Activated B cell treated with CpG ODN at 0.5 μM for 24 hours (primary cell): ENCODE results near the gene GABRP. TPM values are rescaled to one million over a fixed set of nuclear protein-coding genes. Genes with fewer than 3 reads are reported as not detected.

ENCODE experiments used
- ATAC-seq: fragments of 200-7000 bp; cut with Tn5 transposase; one replicate; pipeline ENCODE4 v1.10.0; 2021; ENCODE audit warnings: low read depth, mild to moderate bottlenecking, moderate library complexity
- CTCF ChIA-PET: fragments of 350-600 bp; sonication (Branson Sonifier 250); formaldehyde crosslinking; loops from one replicate; lab custom pipeline; 2021; ENCODE audit warnings: antibody characterized with exemption; lab: Charles Lee
- POLR2A ChIA-PET: fragments of 350-600 bp; sonication (Branson Sonifier 250); formaldehyde crosslinking; loops from one replicate; lab custom pipeline; 2021; ENCODE audit warnings: antibody characterized with exemption; lab: Charles Lee
- DNase-seq: peaks from one replicate; pipeline ENCODE4 v3.0.0; 2022
- H3K27ac Mint-ChIP-seq: one replicate; pipeline ENCODE4 v1.8.0; 2020; ENCODE audit warnings: mixed read lengths
- H3K27me3 Mint-ChIP-seq: one replicate; pipeline ENCODE4 v1.8.0; 2021; ENCODE audit warnings: mixed read lengths
- H3K36me3 Mint-ChIP-seq: one replicate; pipeline ENCODE4 v1.8.0; 2021; ENCODE audit warnings: low read depth, mixed read lengths
- H3K4me1 Mint-ChIP-seq: one replicate; pipeline ENCODE4 v1.8.0; 2021; ENCODE audit warnings: mixed read lengths
- H3K4me3 Mint-ChIP-seq: one replicate; pipeline ENCODE4 v1.8.0; 2020; ENCODE audit warnings: mild to moderate bottlenecking, mixed read lengths
- H3K9me3 Mint-ChIP-seq: one replicate; pipeline ENCODE4 v1.8.0; 2020; ENCODE audit warnings: mixed read lengths
- intact Hi-C: fragments of 100-400 bp; cut with micrococcal nuclease; formaldehyde crosslinking; loops from one replicate; pipeline ENCODE4 v1.15.1; 2024
- total RNA-seq: library from RNA; stranded (reverse); gene quantifications from 2 replicates; pipeline ENCODE4 v1.2.3, GENCODE V29; 2022
- TF ChIP-seq, protein P1 (sequence below): fragments of 200-600 bp; IDR thresholded peaks from one replicate; pipeline ENCODE4 v1.8.0; 2022; ENCODE audit warnings: antibody characterized with exemption, mild to moderate bottlenecking

GABRP gene
- total RNA-seq, 1 donor from 2014 or later: not detected

DNA sequence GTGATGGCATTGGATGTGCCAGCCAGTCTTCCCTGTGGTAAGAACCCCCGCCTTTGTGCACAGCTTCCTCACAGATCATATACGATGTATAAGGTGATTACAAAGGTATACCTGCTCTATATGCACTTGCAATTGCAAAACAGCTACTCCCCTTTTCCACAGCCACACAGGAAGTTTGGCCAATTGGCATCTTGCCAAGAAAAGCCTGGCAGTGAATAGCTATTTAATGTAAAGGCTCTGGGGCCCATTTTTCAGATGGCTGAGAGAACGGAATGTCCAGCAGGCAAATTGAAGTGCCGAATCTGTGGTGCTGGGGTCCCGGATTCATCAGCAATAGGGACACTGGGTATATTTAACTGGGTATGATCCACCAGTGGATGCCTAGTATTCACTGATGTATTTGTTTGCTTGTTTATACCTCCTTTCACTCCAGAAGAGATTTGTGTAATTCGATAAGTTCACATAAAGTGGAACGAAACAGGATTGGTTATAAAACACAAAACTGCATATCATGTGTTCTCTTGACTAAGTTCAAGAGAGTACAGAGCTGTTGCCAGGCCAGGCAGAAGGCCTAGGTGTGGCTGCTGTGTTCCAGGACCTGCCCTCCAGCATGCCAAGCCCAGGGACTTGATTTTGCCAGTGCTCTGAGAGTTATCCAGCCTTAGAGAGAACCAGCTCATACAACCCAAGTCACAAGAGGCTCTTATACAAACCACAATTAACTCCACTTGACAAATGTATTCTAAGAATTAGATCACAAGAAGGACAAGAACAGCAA, 27.7 kb upstream of the GABRP start:
- H3K27ac Mint-ChIP-seq: no peak overlapping the region

DNA sequence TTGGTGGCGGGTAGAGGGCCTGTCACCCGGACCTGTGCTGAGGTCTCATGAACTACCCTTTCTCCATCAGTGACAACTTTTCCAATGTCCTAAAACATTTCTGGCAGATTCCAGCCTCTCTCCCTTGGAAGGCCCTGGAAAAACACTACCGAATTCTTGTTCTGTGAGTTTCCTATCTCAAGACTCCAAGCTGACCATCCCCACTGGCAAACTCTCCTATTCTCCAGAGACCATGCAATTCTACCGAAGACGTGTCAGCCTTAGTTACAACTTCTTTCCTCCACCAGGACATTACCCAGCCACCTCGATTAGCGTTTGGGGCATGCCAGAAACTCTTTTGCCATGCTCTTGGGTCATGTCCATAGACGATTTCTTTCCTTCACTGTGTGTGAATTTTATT, 26.8 kb upstream of the GABRP start:
- ATAC-seq (no peak), DNase-seq (no peak)
- POLR2A ChIA-PET: no interaction called here
- no peaks in the 10 kb centered on the region for H3K9me3 Mint-ChIP-seq
- CTCF ChIA-PET: no interaction called here
- intact Hi-C loops: no loop called here
- H3K4me1 Mint-ChIP-seq: no peaks in the 10 kb centered on the region
- H3K27ac Mint-ChIP-seq: no peak overlapping the region
- no peaks in the 10 kb centered on the region for H3K36me3 Mint-ChIP-seq
- peaks cover 6% of the 10 kb centered on the region for H3K27me3 Mint-ChIP-seq
- TF ChIP-seq, protein P1, sequence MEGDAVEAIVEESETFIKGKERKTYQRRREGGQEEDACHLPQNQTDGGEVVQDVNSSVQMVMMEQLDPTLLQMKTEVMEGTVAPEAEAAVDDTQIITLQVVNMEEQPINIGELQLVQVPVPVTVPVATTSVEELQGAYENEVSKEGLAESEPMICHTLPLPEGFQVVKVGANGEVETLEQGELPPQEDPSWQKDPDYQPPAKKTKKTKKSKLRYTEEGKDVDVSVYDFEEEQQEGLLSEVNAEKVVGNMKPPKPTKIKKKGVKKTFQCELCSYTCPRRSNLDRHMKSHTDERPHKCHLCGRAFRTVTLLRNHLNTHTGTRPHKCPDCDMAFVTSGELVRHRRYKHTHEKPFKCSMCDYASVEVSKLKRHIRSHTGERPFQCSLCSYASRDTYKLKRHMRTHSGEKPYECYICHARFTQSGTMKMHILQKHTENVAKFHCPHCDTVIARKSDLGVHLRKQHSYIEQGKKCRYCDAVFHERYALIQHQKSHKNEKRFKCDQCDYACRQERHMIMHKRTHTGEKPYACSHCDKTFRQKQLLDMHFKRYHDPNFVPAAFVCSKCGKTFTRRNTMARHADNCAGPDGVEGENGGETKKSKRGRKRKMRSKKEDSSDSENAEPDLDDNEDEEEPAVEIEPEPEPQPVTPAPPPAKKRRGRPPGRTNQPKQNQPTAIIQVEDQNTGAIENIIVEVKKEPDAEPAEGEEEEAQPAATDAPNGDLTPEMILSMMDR: no peak
- H3K4me3 Mint-ChIP-seq: no peak overlapping the region

More for the DNA sequence above, 27.7 kb upstream of the GABRP start:
- H3K4me3 Mint-ChIP-seq: no peak overlapping the region
- ChIA-PET POLR2A (no interaction called here), CTCF (no interaction called here)
- intact Hi-C loops: no loop called here
- H3K36me3 Mint-ChIP-seq: no peaks in the 10 kb centered on the region
- DNase-seq (no peak), ATAC-seq (no peak)
- TF ChIP-seq, protein P1: no peak
- peaks cover 8% of the 10 kb centered on the region for H3K27me3 Mint-ChIP-seq
- H3K9me3 Mint-ChIP-seq: no peaks in the 10 kb centered on the region
- H3K4me1 Mint-ChIP-seq: no peaks in the 10 kb centered on the region

DNA sequence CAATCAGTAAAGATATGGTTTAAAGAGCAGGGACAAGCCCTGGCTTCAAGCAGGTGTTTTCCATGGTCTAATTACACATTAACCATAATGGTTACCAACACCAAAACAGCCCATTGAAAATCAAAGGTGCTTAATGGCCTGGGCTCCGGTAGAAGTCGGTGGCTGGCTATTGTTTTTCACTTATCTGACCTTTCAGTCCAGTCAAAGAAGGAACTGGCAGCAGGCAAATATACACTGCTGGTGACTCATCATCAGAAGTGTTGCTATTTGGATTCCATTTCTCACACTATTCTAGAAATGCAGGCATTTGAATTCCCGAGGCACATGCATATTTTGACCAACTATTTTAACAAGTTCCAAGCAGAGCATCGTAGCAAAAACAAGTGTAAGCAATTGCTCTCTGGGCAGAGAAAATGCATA, 26.3 kb upstream of the GABRP start:
- POLR2A ChIA-PET: no interaction called here
- CTCF ChIA-PET: no interaction called here
- TF ChIP-seq, protein P1: no peak

DNA sequence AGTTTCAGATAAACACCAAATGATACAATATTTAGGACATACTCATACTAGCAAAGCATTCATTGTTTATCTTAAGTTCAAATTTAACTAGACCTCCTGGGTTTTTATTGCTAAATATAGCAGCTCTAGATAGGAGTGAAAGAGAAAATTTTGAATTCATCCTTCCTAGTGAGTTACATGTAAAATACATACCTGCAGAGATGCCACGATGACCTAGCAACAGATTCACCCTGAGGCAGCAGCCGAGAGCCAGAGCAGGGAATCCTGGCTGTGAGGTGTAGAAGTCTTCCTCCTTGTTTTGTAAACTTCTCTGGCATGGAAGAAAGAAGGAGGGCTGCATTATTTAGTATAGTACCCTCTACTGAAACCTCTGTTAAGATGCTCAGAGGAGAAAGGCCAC, 25.9 kb upstream of the GABRP start:
- Mint-ChIP-seq H3K36me3 (no peaks in the 10 kb centered on the region), H3K9me3 (no peaks in the 10 kb centered on the region), H3K4me3 (no peak overlapping the region), H3K27me3 (peaks cover 6% of the 10 kb centered on the region), H3K27ac (no peak overlapping the region), H3K4me1 (no peaks in the 10 kb centered on the region)
- CTCF ChIA-PET: no interaction called here
- POLR2A ChIA-PET: no interaction called here
- DNase-seq (no peak), ATAC-seq (no peak)
- TF ChIP-seq, protein P1: no peak
- intact Hi-C loops: no loop called here

More for the DNA sequence above, 26.3 kb upstream of the GABRP start:
- DNase-seq: no peak
- Mint-ChIP-seq H3K9me3 (no peaks in the 10 kb centered on the region), H3K4me3 (no peak overlapping the region), H3K36me3 (no peaks in the 10 kb centered on the region), H3K27ac (no peak overlapping the region), H3K27me3 (peaks cover 6% of the 10 kb centered on the region), H3K4me1 (no peaks in the 10 kb centered on the region)
- intact Hi-C loops: no loop called here
- no peak for ATAC-seq

DNA sequence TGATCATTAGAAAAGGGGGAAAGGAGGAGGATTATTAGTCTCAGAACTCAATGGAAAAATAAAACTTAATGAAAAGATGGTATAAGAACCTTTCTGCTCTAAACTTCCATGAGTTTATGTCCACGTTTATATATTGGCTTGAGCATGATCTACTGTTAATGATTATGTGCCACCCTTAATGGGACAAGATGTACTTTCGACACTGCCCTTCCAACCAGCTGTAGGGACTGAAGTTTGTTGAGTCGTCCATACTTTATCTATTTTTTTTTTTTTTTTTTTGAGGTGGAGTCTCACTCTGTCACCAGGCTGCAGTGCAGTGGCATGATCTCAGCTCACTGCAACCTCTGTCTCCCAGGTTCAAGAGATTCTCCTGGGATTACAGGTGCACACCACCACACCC, 25.0 kb upstream of the GABRP start:
- ChIA-PET CTCF (no interaction called here), POLR2A (no interaction called here)
- Mint-ChIP-seq H3K9me3 (no peaks in the 10 kb centered on the region), H3K27ac (no peak overlapping the region), H3K27me3 (peaks cover 6% of the 10 kb centered on the region), H3K36me3 (no peaks in the 10 kb centered on the region), H3K4me3 (no peak overlapping the region), H3K4me1 (no peaks in the 10 kb centered on the region)
- TF ChIP-seq, protein P1: no peak
- ATAC-seq (no peak), DNase-seq (no peak)
- intact Hi-C loops: no loop called here
